K562 (cell line): ENCODE data around the gene SRSF11. TPM values are rescaled to one million over a fixed set of nuclear protein-coding genes. Genes with fewer than 3 reads are reported as not detected.

ENCODE experiments used
- ATAC-seq: fragments of 200-7000 bp; cut with Tn5 transposase; 3 replicates; pipeline ENCODE4 v1.9.1; 2020; ENCODE audit warnings: moderate library complexity
- BruUV-seq: library from RNA; stranded (reverse); fragments of 400-500 nt; replicated peaks from 2 replicates; lab custom pipeline; 2021; lab: Mats Ljungman, UMichigan
- CTCF ChIA-PET: fragments of 300-600 bp; formaldehyde crosslinking; extraction: SDS; loops from one replicate; lab custom pipeline; 2021; ENCODE audit warnings: low intra/inter-chr PET ratio; lab: Yijun Ruan, JAX
- POLR2A ChIA-PET: fragments of 300-600, 350-650 bp; sonication (Branson Sonifier 250); formaldehyde crosslinking; extraction: SDS; loops from one replicate; lab custom pipeline; 2021; ENCODE audit warnings: antibody characterized with exemption, inconsistent platforms; lab: Yijun Ruan, JAX
- DNase-seq, 4 experiments: peaks; one replicate each; pipeline versions ENCODE4 v3.0.0 to v3.0.0-alpha.2; 2011 to 2018; ENCODE audit warnings: low spot score in 3 of 4, mixed read lengths in 3 of 4; ENCODE audit errors: extremely low read depth in 1 of 4
- FAIRE-seq: peaks from 2 replicates; lab custom pipeline; 2011; peaks lifted over from hg19 to GRCh38; lab: Jason Lieb, UNC
- H2AFZ ChIP-seq: 2 replicates; pipeline ENCODE4 v1.6.0; 2011; ENCODE audit warnings: low read depth, low read length, control low read depth, inconsistent platforms
- H3K27ac ChIP-seq: fragments of 200-600 bp; 3 replicates; pipeline ENCODE4 v1.8.0; 2011; ENCODE audit warnings: low read depth, mild to moderate bottlenecking, control low read depth, inconsistent platforms, low read length, moderate library complexity, mixed read lengths; ENCODE audit errors: extremely low read depth
- H3K27me3 ChIP-seq, 2 experiments: fragments of 300-600 bp in 1 of 2; 2 replicates in 1 of 2; 3 replicates in 1 of 2; pipeline versions ENCODE4 v1.6.0 to v1.8.0; 2011; ENCODE audit warnings: inconsistent platforms in 2 of 2, low read length in 2 of 2, mild to moderate bottlenecking in 1 of 2, mixed read lengths in 1 of 2, moderate library complexity in 1 of 2; ENCODE audit not compliant: control insufficient read depth in 2 of 2, insufficient read depth in 2 of 2
- H3K36me3 ChIP-seq: fragments of 300-600 bp; 3 replicates; pipeline ENCODE4 v1.8.0; 2011; ENCODE audit warnings: mild to moderate bottlenecking, low read length, inconsistent platforms; ENCODE audit not compliant: control insufficient read depth, insufficient read depth
- H3K4me1 ChIP-seq, 2 experiments: fragments of 200-600 bp in 1 of 2; replicated peaks in 1 of 2; 2 replicates in 1 of 2; 3 replicates in 1 of 2; pipeline versions ENCODE4 v1.5.1 to v1.8.0; 2011; ENCODE audit warnings: inconsistent platforms in 2 of 2, low read length in 2 of 2, mild to moderate bottlenecking in 1 of 2, mixed read lengths in 1 of 2, moderate library complexity in 1 of 2; ENCODE audit not compliant: control insufficient read depth in 2 of 2, insufficient read depth in 2 of 2
- H3K4me2 ChIP-seq: 2 replicates; pipeline ENCODE4 v1.6.1; 2011; ENCODE audit warnings: low read length, control low read depth, inconsistent platforms, mixed read lengths; ENCODE audit not compliant: insufficient read depth
- H3K4me3 ChIP-seq: fragments of 200-600 bp; sonication (generic), shearing (Covaris generic); 2 replicates; pipeline ENCODE4 v1.5.1; 2016; ENCODE audit warnings: control low read depth, inconsistent platforms
- H3K79me2 ChIP-seq: fragments of 200-600 bp; 3 replicates; pipeline ENCODE4 v1.8.0; 2011; ENCODE audit warnings: low read length, inconsistent platforms; ENCODE audit not compliant: control insufficient read depth, insufficient read depth
- H3K9ac ChIP-seq, 2 experiments: 2 replicates each; pipeline versions ENCODE4 v1.6.0 to v1.6.1; 2011; ENCODE audit warnings: low read depth in 2 of 2, low read length in 2 of 2, control low read depth in 1 of 2, inconsistent platforms in 1 of 2, mild to moderate bottlenecking in 1 of 2, mixed read lengths in 1 of 2; ENCODE audit not compliant: insufficient read depth in 1 of 2
- H3K9me1 ChIP-seq: one replicate; pipeline ENCODE4 v1.6.0; 2011; ENCODE audit warnings: inconsistent platforms, mild to moderate bottlenecking, low read length, moderate library complexity; ENCODE audit not compliant: control insufficient read depth, insufficient read depth
- H3K9me3 ChIP-seq: replicated peaks from 2 replicates; pipeline ENCODE4 v1.5.1; 2011; ENCODE audit warnings: low read depth, low read length, inconsistent platforms; ENCODE audit not compliant: control insufficient read depth, insufficient read depth
- H4K20me1 ChIP-seq: replicated peaks from 2 replicates; pipeline ENCODE4 v1.6.1; 2011; ENCODE audit warnings: low read length, inconsistent platforms, mixed read lengths; ENCODE audit not compliant: control insufficient read depth, insufficient read depth
- ELF1 ChIP-seq: fragments of 200-800 bp; sonication (Bioruptor generic); IDR thresholded peaks from 2 replicates; pipeline ENCODE4 v1.6.1; 2016; ENCODE audit warnings: missing genetic modification characterization, missing compliant biosample characterization
- EP300 ChIP-seq: IDR thresholded peaks from 2 replicates; pipeline ENCODE4 v1.6.1; 2012; ENCODE audit warnings: low read length, improper control_type of control experiment
- FOSL1 ChIP-seq: fragments of 200-800 bp; sonication (Bioruptor generic); conservative IDR thresholded peaks from 2 replicates; pipeline ENCODE4 v1.6.1; 2016; ENCODE audit warnings: missing genetic modification characterization, missing compliant biosample characterization
- FOXA3 ChIP-seq, 2 experiments: fragments of 450-650 bp in 1 of 2; sonication (generic) in 1 of 2; formaldehyde crosslinking; IDR thresholded peaks in 1 of 2; conservative IDR thresholded peaks in 1 of 2; 2 replicates each; pipeline versions ENCODE4 v1.4.0 to v1.8.0; 2020 to 2022; ENCODE audit warnings: mild to moderate bottlenecking in 2 of 2, missing genetic modification reagents in 1 of 2
- JUND ChIP-seq, 2 experiments: IDR thresholded peaks; 2 replicates in 1 of 2; 3 replicates in 1 of 2; pipeline ENCODE4 v1.6.1; 2011; ENCODE audit warnings: borderline replicate concordance in 2 of 2, low read depth in 2 of 2, low read length in 2 of 2, improper control_type of control experiment in 1 of 2, missing biosample characterization in 1 of 2, missing genetic modification characterization in 1 of 2, missing genetic modification reagents in 1 of 2
- KDM1A ChIP-seq, 2 experiments: fragments of 450-650 bp; IDR thresholded peaks; 2 replicates each; pipeline ENCODE4 v1.6.1; 2016; ENCODE audit warnings: mild to moderate bottlenecking in 2 of 2
- MEIS2 ChIP-seq: fragments of 450-650 bp; IDR thresholded peaks from 2 replicates; pipeline ENCODE4 v1.6.1; 2014; ENCODE audit warnings: mild to moderate bottlenecking; ENCODE audit not compliant: partially characterized antibody
- PBX2 ChIP-seq, 2 experiments: IDR thresholded peaks in 1 of 2; conservative IDR thresholded peaks in 1 of 2; 2 replicates each; pipeline ENCODE4 v1.6.1; 2016; ENCODE audit warnings: low read depth in 2 of 2, mild to moderate bottlenecking in 1 of 2, missing compliant biosample characterization in 1 of 2, missing genetic modification characterization in 1 of 2, moderate library complexity in 1 of 2
- RCOR1 ChIP-seq, 2 experiments: IDR thresholded peaks; 2 replicates each; pipeline ENCODE4 v1.6.1; 2012; ENCODE audit warnings: low read depth in 2 of 2, low read length in 2 of 2, borderline replicate concordance in 1 of 2, improper control_type of control experiment in 1 of 2
- SMAD1 ChIP-seq: fragments of 150-350 bp; IDR thresholded peaks from 2 replicates; pipeline ENCODE4 v1.6.1; 2014; ENCODE audit warnings: low read length, low read depth; ENCODE audit not compliant: partially characterized antibody
- in situ Hi-C: fragments of 300-500 bp; cut with MboI; formaldehyde crosslinking; loops from 4 replicates; pipeline ENCODE4 v1.15.0; 2018; ENCODE audit warnings: inconsistent platforms, mixed read lengths
- intact Hi-C: fragments of 100-400 bp; cut with micrococcal nuclease; formaldehyde crosslinking; loops from 2 replicates; pipeline ENCODE4 v1.14.2; 2022
- polyA plus RNA-seq, 8 experiments: library from polyadenylated mRNA; depleted of rRNA in 4 of 8; stranded (reverse) in 5 of 8; unstranded in 3 of 8; fragments of >200 nt; fragmentation: Nextera tagmentation in 2 of 8; fragmentation: Illumina TruSeq in 1 of 8; extraction: Ambion mirVana in 2 of 8; extraction: Trizol in 1 of 8; gene quantifications; 2 replicates each; pipeline versions ENCODE4 v1.2.1 to v1.2.3, GENCODE V29; 2011 to 2014; ENCODE audit warnings: inconsistent platforms in 1 of 8, missing spikeins in 1 of 8
- total RNA-seq, 7 experiments: library from RNA; depleted of rRNA in 6 of 7; stranded (reverse); fragments of >200 nt in 6 of 7; fragmentation: Illumina TruSeq in 2 of 7; extraction: Trizol in 2 of 7; gene quantifications; 2 replicates each; pipeline versions ENCODE4 v1.2.1 to v1.2.3, GENCODE V29; 2011 to 2021; ENCODE audit warnings: low replicate concordance in 1 of 7
- TF ChIP-seq, protein P1 (sequence below): fragments of 450-650 bp; IDR thresholded peaks from 2 replicates; pipeline ENCODE4 v1.6.1; 2016

Gene SRSF11
- total and polyA plus RNA-seq, 9 of the 15 experiments (the other 6 are each of a cell fraction or from before 2014, with no cell fraction given), result 76.9 to 418 (median 190) TPM

DNA sequence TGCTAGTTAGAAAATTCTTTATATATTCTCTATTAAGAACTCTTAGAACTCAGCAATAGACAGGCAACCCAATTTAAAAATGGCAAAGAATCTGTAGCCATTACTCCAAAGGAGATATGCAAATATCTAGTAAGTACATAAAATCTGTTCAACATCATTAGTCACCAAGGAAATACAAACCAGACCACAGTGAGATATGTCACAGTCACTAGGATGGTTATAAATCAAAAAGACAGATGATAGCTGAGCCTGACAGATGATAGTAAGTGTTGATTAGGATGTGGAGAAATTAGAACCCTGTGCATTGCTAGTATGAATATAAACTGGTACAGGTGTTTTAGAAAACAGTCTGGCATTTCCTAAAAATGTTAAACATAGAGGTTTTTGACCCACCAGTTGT lies 26.6 kb downstream of the SRSF11 start:
- no peak for FAIRE-seq

More for the DNA sequence above, 26.6 kb downstream of the SRSF11 start:
- H3K27me3 ChIP-seq, result no peaks in the 10 kb centered on the region
- BruUV-seq, result no TSS peak
- TF ChIP-seq RCOR1 (IDR thresholded peaks at IDR 0.05; ENCODE audit: borderline replicate concordance in 1 of 2, low read depth in 2 of 2, low read length in 2 of 2) (peak in 1 of 2 experiments; percentile 83; a peak in 2 of 4 replicates), ELF1 (tag) (no peak), FOSL1 (peak; percentile 66), KDM1A (IDR thresholded peaks at IDR 0.05) (peak; percentile 50 to 73; a peak in 3 of 4 replicates), JUND (IDR thresholded peaks at IDR 0.05; ENCODE audit: borderline replicate concordance, low read depth, low read length) (0 out of 2 replicates have a peak, but pooled peaks have one; percentile 7), JUND (tag; IDR thresholded peaks at IDR 0.05; ENCODE audit: borderline replicate concordance, low read depth, low read length) (no peak), PBX2 (CRISPR knock-in tag; IDR thresholded peaks at IDR 0.05; ENCODE audit: low read depth) (peak; percentile 45; the same call in 1 of the 2 replicates), PBX2 (tag; conservative IDR thresholded peaks at IDR 0.05; ENCODE audit: low read depth) (peak; percentile 94), EP300 (peak; percentile 13; the same call in 1 of the 2 replicates), SMAD1 (no peak), FOXA3 (CRISPR knock-in tag; conservative IDR thresholded peaks at IDR 0.05 in 1 of 2, IDR thresholded peaks at IDR 0.05 in 1 of 2) (no peak), MEIS2 (peak; percentile 97)
- TF ChIP-seq, protein P1, sequence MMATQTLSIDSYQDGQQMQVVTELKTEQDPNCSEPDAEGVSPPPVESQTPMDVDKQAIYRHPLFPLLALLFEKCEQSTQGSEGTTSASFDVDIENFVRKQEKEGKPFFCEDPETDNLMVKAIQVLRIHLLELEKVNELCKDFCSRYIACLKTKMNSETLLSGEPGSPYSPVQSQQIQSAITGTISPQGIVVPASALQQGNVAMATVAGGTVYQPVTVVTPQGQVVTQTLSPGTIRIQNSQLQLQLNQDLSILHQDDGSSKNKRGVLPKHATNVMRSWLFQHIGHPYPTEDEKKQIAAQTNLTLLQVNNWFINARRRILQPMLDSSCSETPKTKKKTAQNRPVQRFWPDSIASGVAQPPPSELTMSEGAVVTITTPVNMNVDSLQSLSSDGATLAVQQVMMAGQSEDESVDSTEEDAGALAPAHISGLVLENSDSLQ, result peak; percentile 94
- ATAC-seq (no peak), DNase-seq (no peak)
- no peak overlapping the region for H2AFZ ChIP-seq
- H3K4me2 ChIP-seq, result no peak overlapping the region
- H3K27ac ChIP-seq, result no peak overlapping the region
- intact Hi-C loops, result no loop called here
- H3K79me2 ChIP-seq, result 0 out of 3 replicates have a peak, but pooled peaks cover 5% of the 10 kb centered on the region
- peaks cover 99% of the 10 kb centered on the region for H3K36me3 ChIP-seq
- H3K9me1 ChIP-seq, result no peaks in the 10 kb centered on the region
- no peaks in the 10 kb centered on the region for H4K20me1 ChIP-seq
- no peaks in the 10 kb centered on the region for H3K4me1 ChIP-seq
- no peak overlapping the region for H3K4me3 ChIP-seq
- CTCF ChIA-PET, result no interaction called here
- H3K9ac ChIP-seq, result no peak overlapping the region
- POLR2A ChIA-PET, result interaction anchor here (2.9 kb wide), 1 partner anchor 9 kb away, joined by 5 read pairs; no protein-coding TSS in a partner anchor
- in situ Hi-C loops, result no loop called here
- no peaks in the 10 kb centered on the region for H3K9me3 ChIP-seq
